Amygdala (tissue), 56 donors: Measurements from ENCODE around the gene HEXIM1.

ENCODE experiments used
- DNase-seq, 56 donors: peaks; one replicate each; lab custom pipeline; 2025; lab: John Stamatoyannopoulos, UW

HEXIM1 gene

GRCh38 chr17:45168991-45169752 is 20.9 kb downstream of the HEXIM1 start:
- DNase-seq, result no peak

GRCh38 chr17:45170280-45170930 is 22.1 kb downstream of the HEXIM1 start:
- peak in 9 of 56 donors; percentile 12 to 57 (median 23) for DNase-seq

GRCh38 chr17:45170931-45171337 is 22.7 kb downstream of the HEXIM1 start:
- peak in 29 of 56 donors; percentile 13 to 57 (median 34) for DNase-seq

- peak in 9 of 56 donors; percentile 10 to 56 (median 21) for DNase-seq
Observed at GRCh38 chr17:45171338-45172231, 23.3 kb downstream of the HEXIM1 start.

- no peak for DNase-seq
Observed at GRCh38 chr17:45172232-45172540, 23.9 kb downstream of the HEXIM1 start.

DNA sequence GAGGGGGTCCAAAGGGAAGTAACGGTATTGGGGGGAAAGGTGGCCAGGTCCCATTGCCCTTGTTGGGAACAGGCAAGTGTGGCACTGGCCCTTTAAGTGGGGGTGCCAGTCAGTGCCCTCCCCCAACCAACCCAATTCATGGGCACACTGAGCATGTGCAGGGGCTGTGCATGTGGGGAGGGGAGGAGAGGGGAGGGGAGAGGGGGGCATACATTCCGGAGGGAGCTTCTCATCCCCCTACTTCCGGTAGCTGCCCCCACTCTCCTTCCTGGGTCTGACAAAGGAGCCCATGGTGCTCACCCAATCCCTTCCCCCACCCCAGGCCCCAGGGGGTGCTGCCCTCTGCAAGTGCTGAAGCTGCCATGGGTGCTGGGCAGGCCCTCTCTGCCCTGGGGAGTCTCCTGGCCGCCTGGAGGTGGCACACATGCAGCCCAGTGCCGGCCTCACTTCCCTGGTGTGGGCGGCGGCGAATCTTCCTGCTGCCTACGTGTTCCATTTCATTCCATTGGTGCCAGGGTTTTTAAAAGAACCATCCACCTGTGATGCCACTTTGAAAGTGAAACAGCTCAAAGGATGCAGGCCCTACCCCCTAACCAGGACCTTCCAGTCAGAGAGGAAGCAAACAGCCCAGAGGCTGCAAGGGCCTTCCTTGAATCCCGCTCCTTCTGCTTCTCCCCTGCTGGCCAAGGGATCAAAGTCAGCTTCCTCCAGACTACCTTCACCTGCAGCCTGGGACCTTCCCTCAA is 24.4 kb downstream of the HEXIM1 start:
- DNase-seq, result peak; percentile 47 to 92 (median 82)

GRCh38 chr17:45175759-45176115 is 27.5 kb downstream of the HEXIM1 start:
- DNase-seq, result no peak

DNA sequence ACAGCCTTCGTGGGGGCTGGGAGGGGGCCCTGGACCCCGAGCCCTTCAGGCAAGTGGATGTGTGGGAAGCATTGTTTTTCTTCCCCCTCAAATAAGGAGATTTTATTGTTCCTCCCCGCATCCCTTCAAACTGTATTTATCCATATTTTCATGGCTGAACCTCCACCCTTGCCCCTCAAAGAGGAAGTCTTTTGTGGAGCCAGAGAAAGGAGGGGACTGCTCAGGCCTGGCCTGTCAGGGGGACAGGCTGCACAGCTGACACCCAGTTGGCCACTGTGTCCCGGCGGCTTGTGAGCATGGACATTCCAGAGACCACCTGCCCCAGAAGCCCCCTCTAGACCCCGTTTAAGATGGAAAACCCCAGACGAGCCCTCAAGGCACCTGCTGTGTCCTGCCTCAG is 29.3 kb downstream of the HEXIM1 start:
- no peak for DNase-seq

DNA sequence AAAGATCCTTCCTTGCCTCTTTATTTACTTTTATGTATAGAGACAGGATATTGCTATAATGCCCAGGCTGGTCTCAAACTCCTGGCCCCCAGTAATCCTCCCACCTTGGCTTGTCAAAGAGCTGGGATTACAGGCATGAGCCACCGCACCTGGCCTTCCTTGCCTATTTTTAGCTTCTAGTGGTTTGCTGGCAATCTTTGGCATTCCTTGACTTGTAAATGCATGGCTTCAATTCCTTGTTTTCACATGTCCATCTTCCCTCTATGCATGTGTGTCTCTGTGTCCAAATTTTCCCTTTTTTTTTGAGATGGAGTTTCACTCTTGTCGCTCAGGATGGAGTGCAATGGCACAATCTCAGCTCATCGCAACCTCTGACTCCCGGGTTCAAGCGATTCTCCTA is 35.9 kb downstream of the HEXIM1 start:
- DNase-seq, result no peak

DNA sequence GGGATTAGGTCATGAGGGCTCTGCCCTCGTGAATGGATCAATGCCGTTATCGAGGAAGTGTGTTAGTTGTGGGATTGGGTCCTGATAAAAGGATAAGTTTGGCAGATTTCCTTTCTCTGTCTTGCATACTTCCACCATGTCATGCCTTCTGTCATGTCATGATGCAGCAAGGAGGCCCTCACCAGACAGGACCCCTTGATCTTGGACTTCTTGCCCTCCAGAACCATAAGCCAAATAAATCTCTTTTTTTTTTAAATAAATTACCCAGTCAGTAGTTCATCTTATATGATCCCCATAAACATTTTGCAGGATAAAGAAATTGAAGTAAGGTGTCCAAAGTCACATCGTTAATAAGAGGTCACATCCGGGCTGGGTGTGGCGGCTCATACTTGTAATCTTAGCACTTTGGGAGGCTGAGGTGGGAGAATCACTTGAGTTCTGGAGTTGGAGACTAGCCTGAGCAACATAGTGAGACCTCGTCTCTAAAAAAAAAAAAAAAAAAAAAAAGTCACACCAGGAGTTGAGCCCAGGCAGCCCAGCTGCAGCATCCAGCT is 38.6 kb downstream of the HEXIM1 start:
- no peak for DNase-seq

DNA sequence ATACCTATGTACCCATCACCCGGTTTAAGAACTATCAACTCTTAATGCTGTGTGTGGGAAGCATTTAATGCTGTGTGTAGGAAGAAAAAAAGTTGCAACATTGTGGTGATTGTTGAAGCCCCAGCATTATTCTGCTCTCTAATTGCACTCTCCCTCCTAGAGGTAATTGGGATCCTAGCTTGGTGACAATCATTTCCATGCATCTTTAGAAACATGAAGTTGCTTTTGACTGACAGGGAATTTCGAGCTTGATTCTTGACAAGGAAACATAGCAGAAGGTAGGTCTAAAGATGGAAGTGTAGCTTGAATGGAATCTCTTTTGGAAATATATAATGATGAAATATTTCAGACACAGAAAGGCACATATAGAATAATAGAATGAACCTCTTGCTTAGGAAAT is 40.7 kb downstream of the HEXIM1 start:
- no peak for DNase-seq

- no peak for DNase-seq
Observed at GRCh38 chr17:45190503-45191255, 42.4 kb downstream of the HEXIM1 start.

DNA sequence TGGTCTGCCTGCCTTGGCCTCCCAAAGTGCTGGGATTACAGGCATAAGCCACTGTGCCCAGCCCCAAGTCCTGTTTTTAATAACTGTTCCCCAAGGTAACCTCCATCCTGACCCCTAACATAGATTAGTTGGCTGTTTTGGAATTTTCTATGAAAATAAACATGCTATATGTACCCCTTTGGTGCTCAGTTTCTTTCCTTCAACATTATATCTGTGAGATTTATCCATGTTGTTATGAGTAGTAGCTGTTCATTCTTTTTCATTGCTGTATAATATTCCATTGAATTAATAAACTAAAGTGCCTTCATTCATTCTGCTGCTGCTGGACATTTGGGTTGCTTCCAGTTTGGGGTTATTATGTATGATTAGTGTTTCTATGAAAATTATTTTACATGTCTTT is 47.1 kb downstream of the HEXIM1 start:
- no peak for DNase-seq

DNA sequence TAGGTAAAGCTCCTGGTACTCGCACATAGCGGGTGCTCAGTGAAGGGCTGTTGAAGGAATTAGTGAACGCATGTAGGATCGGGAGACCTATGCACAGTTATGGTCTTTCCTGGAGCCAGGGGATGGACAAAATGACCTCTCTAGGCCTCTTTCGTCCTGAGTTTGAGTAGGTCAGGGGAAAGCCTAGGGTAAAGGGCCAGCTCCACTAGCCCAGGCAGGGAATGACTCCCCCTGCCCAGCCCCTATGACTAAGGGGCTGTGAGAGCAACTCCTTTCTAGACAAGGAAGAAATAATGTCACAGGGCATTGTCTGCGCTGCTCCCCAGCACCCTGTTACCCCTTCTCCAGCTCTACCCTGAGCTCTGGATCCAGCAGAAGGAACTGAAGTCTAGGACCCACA is 48.8 kb downstream of the HEXIM1 start:
- DNase-seq, result no peak

- DNase-seq, result peak; percentile 25 to 90 (median 76)
Observed at GRCh38 chr17:45197555-45198334, 49.5 kb downstream of the HEXIM1 start.

DNA sequence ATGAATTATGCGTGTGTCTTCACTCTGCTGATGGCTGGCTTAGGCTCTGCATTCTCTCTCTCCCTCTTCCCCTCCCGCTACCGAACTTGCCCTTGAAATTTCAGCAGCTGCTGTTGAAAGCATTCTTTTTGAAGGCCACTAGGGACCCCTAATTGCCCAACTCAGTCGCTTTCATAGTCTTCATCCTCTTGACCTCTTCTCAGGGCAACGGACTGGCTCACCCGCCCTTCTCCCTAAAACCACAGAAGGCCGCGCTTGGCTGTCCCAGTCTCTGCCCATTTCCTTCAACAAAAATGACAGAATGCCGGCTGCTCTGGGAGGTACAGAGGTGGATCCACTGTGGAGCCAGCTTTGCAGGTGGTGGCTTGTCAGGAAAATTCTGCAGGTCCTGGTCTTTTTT is 52.4 kb downstream of the HEXIM1 start:
- DNase-seq, result no peak

DNA sequence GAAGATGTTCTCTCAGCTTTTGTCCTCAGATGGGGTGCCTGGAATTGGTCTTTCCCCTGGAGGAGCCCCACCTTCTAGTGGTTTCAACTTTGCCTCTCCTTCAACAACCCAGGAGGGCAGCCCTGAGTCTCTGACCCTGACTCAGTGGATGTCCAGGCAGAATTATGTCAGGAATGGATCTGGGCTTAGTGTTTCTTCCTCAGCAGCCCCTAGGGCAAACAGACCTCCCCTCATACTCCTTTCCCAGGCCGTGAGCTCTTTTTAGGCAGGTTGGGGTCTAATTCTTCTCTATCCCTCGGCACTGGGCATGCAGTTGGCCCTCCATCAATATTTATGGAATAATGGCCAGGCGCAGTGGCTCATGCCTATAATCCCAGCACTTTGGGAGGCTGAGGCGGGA is 53.2 kb downstream of the HEXIM1 start:
- no peak for DNase-seq
